Hepatocyte (in vitro differentiated cells): ENCODE measurements around the gene KRT6A.

Experiments
- EZH2 ChIP-seq: fragments of 200-600 bp; sonication (generic); IDR thresholded peaks from 2 replicates; pipeline ENCODE4 v1.6.1; 2016; ENCODE audit warnings: antibody characterized with exemption, mild to moderate bottlenecking, borderline replicate concordance
- EZH2phosphoT487 ChIP-seq: fragments of 200-600 bp; sonication (generic); IDR thresholded peaks from one replicate; pipeline ENCODE4 v1.6.1; 2018; ENCODE audit warnings: antibody characterized with exemption, mild to moderate bottlenecking, low read depth, moderate library complexity; ENCODE audit not compliant: unreplicated experiment, severe bottlenecking
- TF ChIP-seq, protein P1 (sequence below): fragments of 200-600 bp; sonication (generic); IDR thresholded peaks from 2 replicates; pipeline ENCODE4 v1.5.1; 2016; ENCODE audit warnings: antibody characterized with exemption, mild to moderate bottlenecking; ENCODE audit not compliant: poor library complexity

DNA sequence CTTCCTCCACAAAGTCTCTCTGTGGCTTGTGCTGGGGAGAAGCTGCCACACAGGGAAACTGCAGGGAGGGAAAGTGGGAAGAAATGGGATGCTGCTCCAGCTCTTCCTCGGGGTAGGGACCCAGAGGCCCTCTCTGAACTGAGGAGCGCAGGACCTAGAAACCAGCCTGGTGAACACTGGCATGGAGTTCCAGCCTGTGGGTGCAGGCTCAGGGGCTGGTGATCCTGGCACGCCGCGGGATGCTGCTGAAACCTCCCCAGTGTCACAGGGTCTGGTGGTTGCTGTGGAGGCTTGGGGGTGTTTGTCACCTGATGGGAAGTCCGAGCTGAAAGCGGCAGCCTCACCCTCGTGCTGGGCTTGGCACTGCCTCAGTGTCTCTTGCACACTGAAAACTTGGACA lies 53.6 kb downstream of the KRT6A start:
- TF ChIP-seq, protein P1, sequence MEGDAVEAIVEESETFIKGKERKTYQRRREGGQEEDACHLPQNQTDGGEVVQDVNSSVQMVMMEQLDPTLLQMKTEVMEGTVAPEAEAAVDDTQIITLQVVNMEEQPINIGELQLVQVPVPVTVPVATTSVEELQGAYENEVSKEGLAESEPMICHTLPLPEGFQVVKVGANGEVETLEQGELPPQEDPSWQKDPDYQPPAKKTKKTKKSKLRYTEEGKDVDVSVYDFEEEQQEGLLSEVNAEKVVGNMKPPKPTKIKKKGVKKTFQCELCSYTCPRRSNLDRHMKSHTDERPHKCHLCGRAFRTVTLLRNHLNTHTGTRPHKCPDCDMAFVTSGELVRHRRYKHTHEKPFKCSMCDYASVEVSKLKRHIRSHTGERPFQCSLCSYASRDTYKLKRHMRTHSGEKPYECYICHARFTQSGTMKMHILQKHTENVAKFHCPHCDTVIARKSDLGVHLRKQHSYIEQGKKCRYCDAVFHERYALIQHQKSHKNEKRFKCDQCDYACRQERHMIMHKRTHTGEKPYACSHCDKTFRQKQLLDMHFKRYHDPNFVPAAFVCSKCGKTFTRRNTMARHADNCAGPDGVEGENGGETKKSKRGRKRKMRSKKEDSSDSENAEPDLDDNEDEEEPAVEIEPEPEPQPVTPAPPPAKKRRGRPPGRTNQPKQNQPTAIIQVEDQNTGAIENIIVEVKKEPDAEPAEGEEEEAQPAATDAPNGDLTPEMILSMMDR, result no peak
- no peak for TF ChIP-seq EZH2
- TF ChIP-seq EZH2phosphoT487, result no peak
